A549 (cell line): Measurements from ENCODE around the gene PPP1R15A.

Experiments used
- POLR2A ChIP-seq: IDR thresholded peaks from 2 replicates; pipeline ENCODE4 v1.6.1; 2012; ENCODE audit warnings: mild to moderate bottlenecking, low read length
- SMC3 ChIP-seq: fragments of >200 bp; sonication (Bioruptor Twin); formaldehyde crosslinking; IDR thresholded peaks from 3 replicates; pipeline ENCODE4 v1.6.1; 2018; ENCODE audit warnings: inconsistent platforms

DNA sequence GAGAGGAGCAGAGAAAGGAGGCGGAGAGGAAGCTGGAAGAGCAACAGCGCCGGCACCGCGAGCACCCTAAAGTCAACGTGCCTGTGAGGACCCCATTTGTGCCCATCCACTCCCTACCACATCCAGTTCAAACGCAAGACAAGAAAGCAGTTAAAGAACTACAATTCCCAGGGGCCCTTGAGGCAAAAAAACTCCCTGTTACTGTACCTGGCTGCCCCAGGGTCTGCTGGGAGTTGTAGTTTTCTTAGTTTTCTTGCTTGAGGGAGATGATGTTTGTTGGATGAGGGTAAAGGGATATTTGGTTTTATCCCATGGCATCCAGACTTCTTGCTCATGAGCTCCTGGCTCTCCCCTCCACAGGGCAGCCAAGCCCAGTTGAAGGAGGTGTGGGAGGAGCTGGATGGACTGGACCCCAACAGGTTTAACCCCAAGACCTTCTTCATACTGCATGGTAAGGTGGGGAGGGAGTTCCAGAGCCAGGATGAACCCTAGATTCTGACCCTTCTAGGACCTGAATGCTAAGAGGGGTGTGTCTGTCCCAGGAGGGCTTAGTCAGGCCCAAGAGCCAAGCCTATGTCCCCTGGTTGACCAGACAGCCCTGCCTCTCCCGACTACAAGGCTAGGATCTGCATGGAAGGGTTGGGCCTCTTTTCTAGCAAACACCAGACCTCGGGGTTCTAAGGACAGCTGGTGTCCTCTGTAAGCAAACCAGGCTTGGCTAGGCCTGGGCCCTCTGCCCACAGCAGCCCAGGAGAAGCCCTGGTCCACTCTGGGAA lies 41.1 kb downstream of the PPP1R15A start:
- TF ChIP-seq SMC3: no peak
- no peak for TF ChIP-seq POLR2A
